ENCODE measurements around the gene NUDCD3. TPM values are rescaled to one million over a fixed set of nuclear protein-coding genes. Genes with fewer than 3 reads are reported as not detected.

NUDCD3 gene
- total RNA-seq, 2 donors from 2014 or later: 20.4 to 20.8 TPM

- intact Hi-C loops (cut with DNase I): no loop called here
- H3K4me1 ChIP-seq: peaks cover 30% of the 10 kb centered on the region
- no peak for DNase-seq
- no peak overlapping the region for H3K4me3 ChIP-seq
- no peaks in the 10 kb centered on the region for H3K27me3 ChIP-seq
- no peak for ATAC-seq
- no peaks in the 10 kb centered on the region for H3K9me3 ChIP-seq
- 93 to 100% methylated on average over 2 of the region's 2 CpGs for WGBS, 2 donors
- no peak for TF ChIP-seq POLR2A (IDR thresholded peaks at IDR 0.05)
- TF ChIP-seq CTCF (IDR thresholded peaks at IDR 0.05): no peak
- H3K36me3 ChIP-seq (replicated peaks in 1 of 2; ENCODE audit: insufficient read depth in 1 of 2, low read depth in 2 of 2): peaks cover 5 to 11% of the 10 kb centered on the region in 2 donors
- no peak overlapping the region for H3K27ac ChIP-seq
Observed at GRCh38 chr7:44482502-44483485, 7.7 kb downstream of the NUDCD3 start.

- no peak for ATAC-seq
- no peaks in the 10 kb centered on the region for H3K9me3 ChIP-seq
- DNase-seq: no peak
- no peak for TF ChIP-seq CTCF (IDR thresholded peaks at IDR 0.05)
- H3K4me1 ChIP-seq: no peaks in the 10 kb centered on the region
- intact Hi-C loops (cut with DNase I): loop anchor here (10.0 kb wide), 1 partner anchor 233 kb away; no protein-coding TSS in a partner anchor
- H3K4me3 ChIP-seq: no peak overlapping the region
- WGBS, 2 donors: 88 to 91% methylated on average over 8 of the region's 8 CpGs
- no peak overlapping the region for H3K27ac ChIP-seq
- H3K27me3 ChIP-seq: no peaks in the 10 kb centered on the region
- peaks cover 0 to 16% of the 10 kb centered on the region in 2 donors for H3K36me3 ChIP-seq (replicated peaks in 1 of 2; ENCODE audit: insufficient read depth in 1 of 2, low read depth in 2 of 2)
Observed at GRCh38 chr7:44477938-44478337, 12.5 kb downstream of the NUDCD3 start.

GRCh38 chr7:44477063-44477830 is 13.2 kb downstream of the NUDCD3 start:
- H3K9me3 ChIP-seq: no peaks in the 10 kb centered on the region
- 31 to 47% methylated on average over 6 of the region's 6 CpGs for WGBS, 2 donors
- H3K4me3 ChIP-seq: no peak overlapping the region
- intact Hi-C loops (cut with DNase I): loop anchor here (10.0 kb wide), 1 partner anchor 232 kb away; no protein-coding TSS in a partner anchor
- TF ChIP-seq CTCF (IDR thresholded peaks at IDR 0.05): peak; percentile 68 to 91 (median 86)
- no peak for TF ChIP-seq POLR2A (IDR thresholded peaks at IDR 0.05)
- H3K36me3 ChIP-seq (replicated peaks in 1 of 2; ENCODE audit: insufficient read depth in 1 of 2, low read depth in 2 of 2): peaks cover 0 to 16% of the 10 kb centered on the region in 2 donors
- H3K27me3 ChIP-seq: no peaks in the 10 kb centered on the region
- no peak overlapping the region for H3K27ac ChIP-seq
- H3K4me1 ChIP-seq: no peaks in the 10 kb centered on the region
- DNase-seq (peak; percentile 48 to 67 (median 58)), ATAC-seq (peak; percentile 94)

GRCh38 chr7:44476313-44476712 is 14.1 kb downstream of the NUDCD3 start:
- TF ChIP-seq CTCF (IDR thresholded peaks at IDR 0.05) (no peak), POLR2A (IDR thresholded peaks at IDR 0.05) (no peak)
- ATAC-seq: no peak
- Histone ChIP-seq H3K27ac (no peak overlapping the region), H3K9me3 (no peaks in the 10 kb centered on the region), H3K4me1 (no peaks in the 10 kb centered on the region), H3K27me3 (no peaks in the 10 kb centered on the region), H3K4me3 (no peak overlapping the region), H3K36me3 (replicated peaks in 1 of 2; ENCODE audit: insufficient read depth in 1 of 2, low read depth in 2 of 2) (peaks cover 0 to 16% of the 10 kb centered on the region in 2 donors)
- DNase-seq: no peak
- 71 to 78% methylated on average over 5 of the region's 5 CpGs for WGBS, 2 donors
- intact Hi-C loops (cut with DNase I): loop anchor here (10.0 kb wide), 1 partner anchor 232 kb away; no protein-coding TSS in a partner anchor
